Osteoblast (primary cell): ENCODE results near the gene ZC3H13. TPM values are rescaled to one million over a fixed set of nuclear protein-coding genes. Genes with fewer than 3 reads are reported as not detected.

Experiments used
- DNase-seq: peaks from one replicate; pipeline ENCODE4 v3.0.0; 2011; ENCODE audit warnings: low spot score, mixed read lengths; ENCODE audit not compliant: insufficient read length; ENCODE audit errors: missing footprints
- H2AFZ ChIP-seq: 2 replicates; pipeline ENCODE4 v1.6.0; 2011; ENCODE audit warnings: mild to moderate bottlenecking, low read length
- H3K27ac ChIP-seq: 2 replicates; pipeline ENCODE4 v1.5.1; 2011; ENCODE audit warnings: mild to moderate bottlenecking, low read depth, low read length, moderate library complexity
- H3K27me3 ChIP-seq: 2 replicates; pipeline ENCODE4 v1.6.0; 2012; ENCODE audit warnings: mild to moderate bottlenecking, control low read depth, inconsistent platforms, low read length, moderate library complexity; ENCODE audit not compliant: insufficient read depth
- H3K36me3 ChIP-seq: 2 replicates; pipeline ENCODE4 v1.5.1; 2011; ENCODE audit warnings: mild to moderate bottlenecking, low read length, control low read depth, moderate library complexity; ENCODE audit not compliant: insufficient read depth
- H3K4me1 ChIP-seq: 2 replicates; pipeline ENCODE4 v1.5.1; 2011; ENCODE audit warnings: mild to moderate bottlenecking, low read length, control low read depth, moderate library complexity; ENCODE audit not compliant: insufficient read depth
- H3K4me2 ChIP-seq: 2 replicates; pipeline ENCODE4 v1.6.0; 2011; ENCODE audit warnings: mild to moderate bottlenecking, low read length; ENCODE audit not compliant: insufficient read depth
- H3K4me3 ChIP-seq: fragments of 200-600 bp; sonication (generic); 3 replicates; pipeline ENCODE4 v1.5.1; 2012; ENCODE audit warnings: mild to moderate bottlenecking, low read length, inconsistent platforms; ENCODE audit not compliant: insufficient read depth
- H3K79me2 ChIP-seq: 2 replicates; pipeline ENCODE4 v1.6.0; 2012; ENCODE audit warnings: mild to moderate bottlenecking, low read length, control low read depth, inconsistent platforms; ENCODE audit not compliant: insufficient read depth
- H3K9me3 ChIP-seq: 2 replicates; pipeline ENCODE4 v1.5.1; 2011; ENCODE audit warnings: low read depth, low read length, control low read depth
- H4K20me1 ChIP-seq: 2 replicates; pipeline ENCODE4 v1.6.0; 2012; ENCODE audit warnings: mild to moderate bottlenecking, low read length, control low read depth; ENCODE audit not compliant: insufficient read depth
- CTCF ChIP-seq: IDR thresholded peaks from 2 replicates; pipeline ENCODE4 v1.5.1; 2011; ENCODE audit warnings: mild to moderate bottlenecking, low read depth, low read length, moderate library complexity; ENCODE audit errors: extremely low read depth
- total RNA-seq: library from RNA; depleted of rRNA; stranded (reverse); fragments of >200 nt; gene quantifications from 2 replicates; pipeline ENCODE4 v1.2.3, GENCODE V29; 2012

Gene ZC3H13
- total RNA-seq, 1 donor = 19.5 TPM

GRCh38 chr13:46101002-46101401, 48.5 kb upstream of the ZC3H13 start:
- Histone ChIP-seq H3K36me3 (no peaks in the 10 kb centered on the region), H2AFZ (no peak overlapping the region), H3K4me2 (no peak overlapping the region), H3K27ac (no peak overlapping the region), H3K4me3 (no peak overlapping the region), H3K27me3 (no peaks in the 10 kb centered on the region), H3K9me3 (no peaks in the 10 kb centered on the region), H3K79me2 (no peaks in the 10 kb centered on the region), H4K20me1 (no peaks in the 10 kb centered on the region), H3K4me1 (no peaks in the 10 kb centered on the region)
- no peak for DNase-seq
- no peak for TF ChIP-seq CTCF

GRCh38 chr13:46100191-46100815, 47.8 kb upstream of the ZC3H13 start:
- no peak for DNase-seq
- no peak overlapping the region for H2AFZ ChIP-seq

DNA sequence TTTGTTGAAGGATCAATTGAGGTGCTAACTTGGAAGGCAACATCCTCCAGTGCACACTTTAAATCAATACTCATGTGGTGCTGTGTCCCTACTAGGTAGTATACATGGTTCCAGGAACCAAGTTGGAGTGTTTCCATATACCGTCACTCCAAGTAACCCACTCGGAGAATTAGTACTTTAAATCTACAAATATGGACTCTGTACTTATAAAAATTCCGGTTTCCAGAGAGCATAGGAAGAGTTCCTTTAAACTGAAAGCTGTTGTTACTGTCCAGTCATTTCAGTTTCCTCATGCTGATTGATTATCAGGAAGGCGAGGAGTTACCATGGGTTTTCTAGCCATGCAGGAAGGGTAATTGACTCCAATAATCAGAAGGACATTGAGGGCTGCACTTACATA, 45.1 kb upstream of the ZC3H13 start:
- Histone ChIP-seq H3K9me3 (no peaks in the 10 kb centered on the region), H3K27ac (no peak overlapping the region), H3K4me3 (no peak overlapping the region), H2AFZ (no peak overlapping the region), H3K27me3 (peaks cover 4% of the 10 kb centered on the region), H3K79me2 (no peaks in the 10 kb centered on the region), H3K4me1 (no peaks in the 10 kb centered on the region), H3K36me3 (no peaks in the 10 kb centered on the region), H4K20me1 (no peaks in the 10 kb centered on the region), H3K4me2 (no peak overlapping the region)
- TF ChIP-seq CTCF = no peak
- no peak for DNase-seq

More at GRCh38 chr13:46100191-46100815, 47.8 kb upstream of the ZC3H13 start:
- no peaks in the 10 kb centered on the region for H3K9me3 ChIP-seq
- H3K4me2 ChIP-seq = no peak overlapping the region
- H3K4me1 ChIP-seq = no peaks in the 10 kb centered on the region
- no peaks in the 10 kb centered on the region for H4K20me1 ChIP-seq
- no peaks in the 10 kb centered on the region for H3K79me2 ChIP-seq
- H3K36me3 ChIP-seq = no peaks in the 10 kb centered on the region
- no peaks in the 10 kb centered on the region for H3K27me3 ChIP-seq
- H3K4me3 ChIP-seq = no peak overlapping the region
- no peak overlapping the region for H3K27ac ChIP-seq
- TF ChIP-seq CTCF = no peak

DNA sequence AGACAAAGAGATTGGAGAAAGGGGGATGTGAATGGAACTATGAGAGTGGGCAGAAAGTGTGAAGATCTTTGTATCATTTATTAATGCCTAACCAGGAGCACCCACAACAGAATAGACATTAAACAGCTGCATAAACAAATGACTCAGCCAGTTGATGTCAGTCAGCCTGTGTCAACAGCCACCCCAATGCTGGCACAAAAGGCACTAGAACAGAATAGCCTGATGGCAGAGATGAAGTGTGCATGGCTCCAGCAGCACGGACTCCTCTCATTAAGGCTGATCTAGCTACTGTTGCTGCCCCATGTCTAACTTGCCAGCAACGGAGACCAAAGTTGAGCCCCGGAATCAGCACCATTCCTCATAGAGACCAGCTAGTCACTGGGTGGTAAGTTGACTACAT, 44.5 kb upstream of the ZC3H13 start:
- no peaks in the 10 kb centered on the region for H3K36me3 ChIP-seq
- no peak overlapping the region for H3K4me3 ChIP-seq
- TF ChIP-seq CTCF = no peak
- H4K20me1 ChIP-seq = no peaks in the 10 kb centered on the region
- no peak for DNase-seq
- H3K27ac ChIP-seq = no peak overlapping the region
- no peak overlapping the region for H3K4me2 ChIP-seq
- H3K4me1 ChIP-seq = no peaks in the 10 kb centered on the region
- no peaks in the 10 kb centered on the region for H3K79me2 ChIP-seq
- H2AFZ ChIP-seq = no peak overlapping the region
- peaks cover 4% of the 10 kb centered on the region for H3K27me3 ChIP-seq
- no peaks in the 10 kb centered on the region for H3K9me3 ChIP-seq
